ENCODE measurements around the gene FASN. TPM values are rescaled to one million over a fixed set of nuclear protein-coding genes. Genes with fewer than 3 reads are reported as not detected.

The FASN gene
- total RNA-seq, 4 donors from 2014 or later: 30.3 to 63.6 (median 44.8) TPM

DNA sequence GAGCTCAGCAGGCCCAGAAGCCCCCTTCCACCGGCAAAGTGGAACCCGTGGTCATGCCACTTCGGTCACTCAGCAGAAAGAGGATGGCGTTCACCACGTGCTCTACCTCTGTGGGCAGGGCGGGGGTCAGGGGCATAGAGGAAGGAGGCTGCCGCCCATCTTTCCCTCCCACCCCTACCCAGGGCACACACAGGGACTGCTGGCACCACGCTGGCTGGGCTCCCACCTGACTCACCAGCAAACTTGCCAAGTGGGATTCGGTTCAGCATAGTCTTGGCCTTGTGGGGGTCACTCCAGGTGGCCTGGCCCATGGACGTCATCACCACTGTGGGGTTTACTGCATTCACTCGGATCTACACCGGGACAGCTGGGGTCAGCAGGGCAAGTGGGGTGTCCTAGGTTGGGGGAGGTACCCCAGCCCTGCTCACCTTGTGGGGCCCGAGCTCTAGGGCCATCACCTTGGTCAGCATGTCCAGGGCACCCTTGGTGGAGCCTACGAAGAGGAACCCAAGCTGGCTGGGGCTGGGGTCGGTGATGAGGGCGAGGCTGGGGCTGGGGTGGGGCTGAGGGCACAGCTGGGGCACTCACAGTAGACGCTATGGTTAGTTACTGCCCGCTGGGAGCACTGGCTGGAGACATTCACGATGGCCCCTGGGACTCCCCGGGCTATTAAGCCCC, 61.9 kb downstream of the FASN start:
- intact Hi-C loops (cut with DNase I): no loop called here
- H3K27me3 ChIP-seq: peaks cover 0 to 13% (median 6%) of the 10 kb centered on the region in 4 donors
- H3K4me1 ChIP-seq: peaks cover 24 to 37% (median 32%) of the 10 kb centered on the region in 4 donors
- TF ChIP-seq EP300 (IDR thresholded peaks at IDR 0.05) (no peak), CTCF (IDR thresholded peaks at IDR 0.05) (no peak)
- peak overlapping the region; percentile 92 to 98 (median 96) for H3K27ac ChIP-seq (replicated peaks in 1 of 4)
- DNase-seq (ENCODE audit: extremely low spot score): no peak
- no peaks in the 10 kb centered on the region for H3K9me3 ChIP-seq
- H3K4me3 ChIP-seq: peak overlapping the region; percentile 65 to 83 (median 66)
- peaks cover 0 to 11% (median 3%) of the 10 kb centered on the region in 4 donors for H3K36me3 ChIP-seq
- 88% methylated on average over 19 of the region's 20 CpGs for WGBS

- Histone ChIP-seq H3K27me3 (peaks cover 0 to 13% (median 6%) of the 10 kb centered on the region in 4 donors), H3K27ac (replicated peaks in 1 of 4) (no peak overlapping the region), H3K36me3 (peaks cover 0 to 11% (median 3%) of the 10 kb centered on the region in 4 donors), H3K9me3 (no peaks in the 10 kb centered on the region), H3K4me1 (peaks cover 29 to 43% (median 39%) of the 10 kb centered on the region in 4 donors), H3K4me3 (no peak overlapping the region)
- TF ChIP-seq POLR2A (IDR thresholded peaks at IDR 0.05; ENCODE audit: low read depth): no peak
- no peak for TF ChIP-seq POLR2AphosphoS5 (IDR thresholded peaks at IDR 0.05)
- TF ChIP-seq EP300 (IDR thresholded peaks at IDR 0.05): no peak
- no peak for TF ChIP-seq CTCF (IDR thresholded peaks at IDR 0.05)
- no peak for DNase-seq (ENCODE audit: extremely low spot score)
- intact Hi-C loops (cut with DNase I): no loop called here
- WGBS: 83% methylated on average over 8 of the region's 8 CpGs
Measured at GRCh38 chr17:82035488-82035887, 62.5 kb downstream of the FASN start.

GRCh38 chr17:82034371-82035011, 63.5 kb downstream of the FASN start:
- WGBS: 81% methylated on average over 19 of the region's 23 CpGs
- H3K36me3 ChIP-seq: peaks cover 0 to 11% (median 3%) of the 10 kb centered on the region in 4 donors
- DNase-seq (ENCODE audit: extremely low spot score): no peak
- intact Hi-C loops (cut with DNase I): loop anchor here (5.0 kb wide), 1 partner anchor 63 kb away; the partner anchor contains the start of gene FASN
- peaks cover 0 to 13% (median 6%) of the 10 kb centered on the region in 4 donors for H3K27me3 ChIP-seq
- peaks cover 34 to 51% (median 46%) of the 10 kb centered on the region in 4 donors for H3K4me1 ChIP-seq
- no peak overlapping the region for H3K4me3 ChIP-seq
- H3K9me3 ChIP-seq: no peaks in the 10 kb centered on the region
- TF ChIP-seq POLR2A (IDR thresholded peaks at IDR 0.05; ENCODE audit: low read depth): no peak
- TF ChIP-seq EP300 (IDR thresholded peaks at IDR 0.05): no peak
- no peak for TF ChIP-seq CTCF (IDR thresholded peaks at IDR 0.05)
- no peak for TF ChIP-seq POLR2AphosphoS5 (IDR thresholded peaks at IDR 0.05)
- no peak overlapping the region for H3K27ac ChIP-seq (replicated peaks in 1 of 4)

- intact Hi-C loops (cut with DNase I): loop anchor here (5.0 kb wide), 1 partner anchor 64 kb away; the partner anchor contains the start of gene FASN
- no peak overlapping the region for H3K4me3 ChIP-seq
- no peak overlapping the region for H3K27ac ChIP-seq (replicated peaks in 1 of 4)
- H3K4me1 ChIP-seq: peaks cover 34 to 51% (median 46%) of the 10 kb centered on the region in 4 donors
- no peaks in the 10 kb centered on the region for H3K9me3 ChIP-seq
- peaks cover 0 to 16% (median 4%) of the 10 kb centered on the region in 4 donors for H3K36me3 ChIP-seq
- WGBS: 93% methylated on average over 30 of the region's 38 CpGs
- DNase-seq (ENCODE audit: extremely low spot score): no peak
- peaks cover 0 to 18% (median 6%) of the 10 kb centered on the region in 4 donors for H3K27me3 ChIP-seq
- TF ChIP-seq CTCF (IDR thresholded peaks at IDR 0.05) (no peak), POLR2A (IDR thresholded peaks at IDR 0.05; ENCODE audit: low read depth) (no peak), POLR2AphosphoS5 (IDR thresholded peaks at IDR 0.05) (no peak), EP300 (IDR thresholded peaks at IDR 0.05) (no peak)
Measured at GRCh38 chr17:82033359-82034085, 64.5 kb downstream of the FASN start.
